Nephron (organoid): ENCODE data around the gene SPATS2.

ENCODE experiments used
- H3K27ac Mint-ChIP-seq, 3 experiments: 2 replicates each; pipeline ENCODE4 v1.8.0; 2020; ENCODE audit warnings: mixed read lengths in 3 of 3, mild to moderate bottlenecking in 2 of 3, moderate library complexity in 1 of 3
- H3K27me3 Mint-ChIP-seq: 2 replicates; pipeline ENCODE4 v1.8.0; 2021; ENCODE audit warnings: low read depth, mild to moderate bottlenecking, moderate library complexity, mixed read lengths
- H3K36me3 Mint-ChIP-seq: 2 replicates; pipeline ENCODE4 v1.8.0; 2020; ENCODE audit warnings: low read depth, mixed read lengths
- H3K4me1 Mint-ChIP-seq: 2 replicates; pipeline ENCODE4 v1.8.0; 2020; ENCODE audit warnings: mixed read lengths
- H3K4me3 Mint-ChIP-seq, 3 experiments: 2 replicates each; pipeline ENCODE4 v1.8.0; 2020; ENCODE audit warnings: mild to moderate bottlenecking in 3 of 3, mixed read lengths in 3 of 3, moderate library complexity in 2 of 3
- H3K9me3 Mint-ChIP-seq: 2 replicates; pipeline ENCODE4 v1.8.0; 2020; ENCODE audit warnings: mixed read lengths
- TF ChIP-seq, protein P1 (sequence below), 3 experiments: fragments of 200-600 bp; sonication (generic); IDR thresholded peaks; one replicate each; pipeline ENCODE4 v1.5.0; 2021; ENCODE audit warnings: antibody characterized with exemption in 3 of 3; ENCODE audit not compliant: unreplicated experiment in 3 of 3

The SPATS2 gene

DNA sequence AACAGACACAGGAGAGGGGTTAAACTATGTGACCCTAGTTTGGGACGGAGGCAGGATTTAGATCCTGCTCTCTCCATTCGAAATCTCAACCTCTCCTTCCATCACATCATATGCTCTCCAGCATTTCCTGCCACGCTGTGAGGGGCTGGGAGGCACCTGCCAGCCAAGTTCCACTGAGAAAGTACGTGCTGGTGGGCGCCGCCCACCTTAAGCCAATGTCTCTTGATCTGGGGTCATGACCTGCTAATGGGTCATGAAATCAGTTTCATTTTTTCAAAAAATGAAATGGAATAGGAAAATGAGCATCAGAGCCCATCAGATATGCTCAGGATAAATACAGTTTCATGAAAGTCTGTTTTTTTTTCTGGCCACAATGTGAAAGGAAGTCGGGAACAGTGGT is 193.4 kb downstream of the SPATS2 start:
- Mint-ChIP-seq H3K36me3 (peaks cover 31% of the 10 kb centered on the region), H3K4me1 (peaks cover 15% of the 10 kb centered on the region), H3K9me3 (no peaks in the 10 kb centered on the region), H3K4me3 (no peak overlapping the region), H3K27ac (no peak overlapping the region), H3K27me3 (no peaks in the 10 kb centered on the region)
- TF ChIP-seq, protein P1, sequence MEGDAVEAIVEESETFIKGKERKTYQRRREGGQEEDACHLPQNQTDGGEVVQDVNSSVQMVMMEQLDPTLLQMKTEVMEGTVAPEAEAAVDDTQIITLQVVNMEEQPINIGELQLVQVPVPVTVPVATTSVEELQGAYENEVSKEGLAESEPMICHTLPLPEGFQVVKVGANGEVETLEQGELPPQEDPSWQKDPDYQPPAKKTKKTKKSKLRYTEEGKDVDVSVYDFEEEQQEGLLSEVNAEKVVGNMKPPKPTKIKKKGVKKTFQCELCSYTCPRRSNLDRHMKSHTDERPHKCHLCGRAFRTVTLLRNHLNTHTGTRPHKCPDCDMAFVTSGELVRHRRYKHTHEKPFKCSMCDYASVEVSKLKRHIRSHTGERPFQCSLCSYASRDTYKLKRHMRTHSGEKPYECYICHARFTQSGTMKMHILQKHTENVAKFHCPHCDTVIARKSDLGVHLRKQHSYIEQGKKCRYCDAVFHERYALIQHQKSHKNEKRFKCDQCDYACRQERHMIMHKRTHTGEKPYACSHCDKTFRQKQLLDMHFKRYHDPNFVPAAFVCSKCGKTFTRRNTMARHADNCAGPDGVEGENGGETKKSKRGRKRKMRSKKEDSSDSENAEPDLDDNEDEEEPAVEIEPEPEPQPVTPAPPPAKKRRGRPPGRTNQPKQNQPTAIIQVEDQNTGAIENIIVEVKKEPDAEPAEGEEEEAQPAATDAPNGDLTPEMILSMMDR (IDR thresholded peaks at IDR 0.05; ENCODE audit: unreplicated experiment in 3 of 3), result no peak

DNA sequence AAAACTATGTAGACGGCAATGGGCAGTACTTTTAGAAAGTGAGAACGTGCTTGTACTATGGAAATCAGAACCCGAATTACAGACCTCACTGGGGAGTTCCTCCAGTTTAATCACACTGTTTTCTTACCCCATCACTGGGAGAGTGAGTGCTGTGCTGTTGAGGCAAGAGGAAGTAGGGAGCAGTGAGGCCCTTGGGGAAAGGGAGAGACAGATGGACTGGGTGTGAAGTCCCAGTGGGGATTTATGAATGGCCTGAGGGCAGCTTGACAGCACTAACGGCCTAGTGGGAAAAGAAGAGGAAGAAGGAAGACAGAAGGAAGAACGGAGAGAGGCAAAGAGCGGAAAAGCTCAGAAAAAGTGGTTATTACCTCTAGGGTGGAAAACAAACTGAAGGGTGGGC is 195.0 kb downstream of the SPATS2 start:
- no peaks in the 10 kb centered on the region for H3K9me3 Mint-ChIP-seq
- H3K4me1 Mint-ChIP-seq, result peaks cover 21% of the 10 kb centered on the region
- peaks cover 27% of the 10 kb centered on the region for H3K36me3 Mint-ChIP-seq
- H3K27ac Mint-ChIP-seq, result no peak overlapping the region
- peak overlapping the region in 2 of 3 experiments; percentile 22 to 53 for H3K4me3 Mint-ChIP-seq
- no peaks in the 10 kb centered on the region for H3K27me3 Mint-ChIP-seq
- TF ChIP-seq, protein P1 (IDR thresholded peaks at IDR 0.05; ENCODE audit: unreplicated experiment in 3 of 3), result no peak

DNA sequence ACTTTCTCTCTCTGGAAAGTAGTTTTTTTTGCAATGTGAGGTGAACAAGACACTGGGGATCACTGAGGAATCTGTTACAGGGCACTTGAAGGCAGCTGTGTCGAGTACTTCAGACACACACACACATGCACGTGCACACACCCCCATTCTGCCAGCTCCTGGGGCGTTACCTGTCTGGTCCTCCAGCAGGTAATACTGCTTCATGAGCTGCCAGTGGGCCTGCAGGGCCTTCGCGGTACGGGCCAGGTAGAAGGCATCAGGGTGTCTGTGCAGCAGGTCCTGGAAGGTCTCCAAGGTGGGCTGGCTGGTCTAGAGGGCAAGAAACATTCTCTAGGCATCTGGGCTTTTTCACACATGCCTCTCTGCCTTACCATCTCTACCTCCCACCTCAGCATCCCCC is 195.6 kb downstream of the SPATS2 start:
- Mint-ChIP-seq H3K36me3 (peaks cover 27% of the 10 kb centered on the region), H3K9me3 (no peaks in the 10 kb centered on the region), H3K27me3 (no peaks in the 10 kb centered on the region), H3K4me3 (peak overlapping the region in 1 of 3 experiments; percentile 23), H3K4me1 (peaks cover 25% of the 10 kb centered on the region), H3K27ac (peak overlapping the region in 1 of 3 experiments; percentile 9)
- TF ChIP-seq, protein P1 (IDR thresholded peaks at IDR 0.05; ENCODE audit: unreplicated experiment in 3 of 3), result no peak

DNA sequence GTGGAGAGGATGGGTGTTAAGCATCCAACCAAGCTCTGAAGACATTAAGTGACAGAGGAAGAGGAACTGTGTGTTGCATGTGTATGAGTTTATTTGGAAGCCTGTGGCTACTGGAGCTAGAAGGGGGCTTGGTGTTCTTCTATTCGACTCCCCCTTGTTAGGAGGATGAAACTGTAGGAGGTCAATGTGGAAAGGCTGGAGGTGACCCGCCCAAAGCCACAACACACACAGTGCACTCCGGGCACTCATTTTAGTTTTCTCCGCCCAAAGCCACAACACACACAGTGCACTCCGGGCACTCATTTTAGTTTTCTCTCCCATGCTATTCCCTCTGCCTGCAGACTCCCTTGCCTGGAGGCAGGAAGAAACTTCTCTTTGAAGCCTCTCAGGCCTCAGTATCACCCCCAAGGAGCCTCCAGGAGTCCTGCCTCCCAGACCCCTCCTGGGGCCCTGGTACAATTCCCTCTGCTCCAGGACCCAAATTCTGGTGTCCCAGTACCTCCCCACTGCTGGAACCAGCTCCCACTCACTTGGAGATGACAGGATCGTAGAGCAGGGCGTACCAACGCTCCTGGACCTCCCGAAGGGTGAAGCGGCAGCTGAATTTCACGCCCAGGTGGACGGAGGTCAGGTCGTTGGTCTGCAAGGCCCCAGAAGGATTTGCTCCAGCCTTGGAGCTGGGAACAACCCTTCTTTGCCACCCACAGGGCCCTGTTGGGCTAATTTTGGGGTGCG is 196.9 kb downstream of the SPATS2 start:
- H3K4me3 Mint-ChIP-seq, result peak overlapping the region; percentile 21 to 64 (median 61)
- TF ChIP-seq, protein P1 (IDR thresholded peaks at IDR 0.05; ENCODE audit: unreplicated experiment in 3 of 3), result no peak

DNA sequence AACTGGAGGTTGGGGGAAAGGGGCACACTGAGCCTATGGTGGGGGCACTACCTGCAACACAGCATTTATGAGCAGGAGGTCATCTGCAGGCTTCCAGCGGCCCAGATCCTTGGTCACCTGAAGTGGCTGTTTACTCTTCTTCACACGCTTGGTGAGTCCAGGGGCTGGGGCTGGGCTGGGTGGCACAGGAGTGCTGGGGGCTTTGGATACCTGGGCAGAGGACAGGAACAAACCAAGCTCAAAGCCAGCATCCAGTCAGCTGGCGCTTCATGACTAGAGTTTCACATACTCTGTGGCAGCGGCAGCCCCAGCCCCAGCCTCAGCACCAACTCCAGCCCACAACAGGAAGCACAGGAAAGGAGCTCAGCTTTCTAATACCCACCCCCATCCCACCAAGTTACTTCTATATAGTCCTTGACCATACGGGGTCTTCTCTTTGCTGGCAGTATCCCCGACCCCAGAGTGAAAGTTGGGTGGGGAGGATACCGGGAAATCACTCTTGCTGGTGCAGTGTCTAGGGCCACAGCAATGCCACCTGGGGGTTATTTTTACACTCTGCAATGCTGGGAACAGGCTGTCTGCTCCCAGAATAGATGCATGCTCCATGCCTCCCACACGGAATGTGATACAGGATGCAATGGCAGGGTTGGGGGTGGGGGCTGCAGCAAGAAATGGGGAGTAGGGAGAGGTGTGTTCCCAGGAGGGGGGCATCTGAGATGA is 197.6 kb downstream of the SPATS2 start:
- no peaks in the 10 kb centered on the region for H3K27me3 Mint-ChIP-seq
- H3K4me3 Mint-ChIP-seq, result peak overlapping the region; percentile 45 to 68 (median 64)
- no peak overlapping the region for H3K27ac Mint-ChIP-seq
- H3K9me3 Mint-ChIP-seq, result no peaks in the 10 kb centered on the region
- TF ChIP-seq, protein P1 (IDR thresholded peaks at IDR 0.05; ENCODE audit: unreplicated experiment in 3 of 3), result no peak
- peaks cover 36% of the 10 kb centered on the region for H3K4me1 Mint-ChIP-seq
- peaks cover 27% of the 10 kb centered on the region for H3K36me3 Mint-ChIP-seq

More for the DNA sequence above, 196.9 kb downstream of the SPATS2 start:
- no peaks in the 10 kb centered on the region for H3K9me3 Mint-ChIP-seq
- H3K36me3 Mint-ChIP-seq, result peaks cover 27% of the 10 kb centered on the region
- H3K27me3 Mint-ChIP-seq, result no peaks in the 10 kb centered on the region
- H3K4me1 Mint-ChIP-seq, result peaks cover 36% of the 10 kb centered on the region
- H3K27ac Mint-ChIP-seq, result peak overlapping the region in 1 of 3 experiments; percentile 40
